Stomach (tissue), 9 donors: ENCODE measurements around the gene ALX4. TPM values are rescaled to one million over a fixed set of nuclear protein-coding genes. Genes with fewer than 3 reads are reported as not detected.

Experiments used
- DNase-seq, 2 donors: peaks; one replicate each; pipeline versions ENCODE4 v3.0.0 to v3.0.0-alpha.2; 2013 to 2019
- H3K27ac ChIP-seq, 5 donors: fragments of 200-600 bp in 4 of 5; sonication (generic) in 4 of 5; one replicate each; pipeline ENCODE4 v1.5.1; 2013 to 2019; ENCODE audit warnings: mild to moderate bottlenecking in 1 of 5, moderate library complexity in 1 of 5
- H3K27me3 ChIP-seq, 3 donors: fragments of 200-600 bp; sonication (generic); one replicate each; pipeline ENCODE4 v1.5.1; 2017 to 2019; ENCODE audit warnings: mixed run types in 1 of 3
- H3K36me3 ChIP-seq, 4 donors: fragments of 200-600 bp; sonication (generic); 1 replicate in 3 of 4; 2 replicates in 1 of 4; pipeline ENCODE4 v1.5.1; 2016 to 2019
- H3K4me1 ChIP-seq, 4 donors: fragments of 200-600 bp; sonication (generic); one replicate each; pipeline ENCODE4 v1.5.1; 2016 to 2019
- H3K4me3 ChIP-seq, 4 donors: fragments of 200-600 bp; sonication (generic) in 3 of 4; one replicate each; pipeline ENCODE4 v1.5.1; 2016 to 2019; ENCODE audit warnings: mild to moderate bottlenecking in 1 of 4
- H3K9me3 ChIP-seq, 4 donors: fragments of 200-600 bp; sonication (generic); one replicate each; pipeline ENCODE4 v1.5.1; 2016 to 2019
- CTCF ChIP-seq, 7 experiments: fragments of 450-650 bp in 4 of 7; fragments of 200-600 bp in 3 of 7; sonication (generic) in 3 of 7; IDR thresholded peaks; one replicate each; pipeline ENCODE4 v1.5.1; 2016 to 2019; ENCODE audit warnings: antibody characterized with exemption in 7 of 7, control low read depth in 2 of 7, mild to moderate bottlenecking in 1 of 7
- EP300 ChIP-seq: sonication (generic); formaldehyde crosslinking; IDR thresholded peaks from one replicate; pipeline ENCODE4 v1.6.1; 2017; ENCODE audit warnings: antibody characterized with exemption
- POLR2A ChIP-seq, 4 donors: fragments of 450-650 bp; IDR thresholded peaks; one replicate each; pipeline ENCODE4 v1.6.1; 2016; ENCODE audit warnings: antibody characterized with exemption in 4 of 4, control low read depth in 2 of 4, mild to moderate bottlenecking in 1 of 4, moderate library complexity in 1 of 4
- POLR2AphosphoS5 ChIP-seq, 3 donors: sonication (generic); formaldehyde crosslinking; IDR thresholded peaks; one replicate each; pipeline ENCODE4 v1.6.1; 2016; ENCODE audit warnings: antibody characterized with exemption in 3 of 3
- WGBS, 5 donors: extraction: QIAGEN DNeasy Blood & Tissue Kit in 3 of 5; methylation state at CpG; one replicate each; pipeline versions ENCODE4 v1.1.5 to v1.1.7; 2013 to 2018; 5-methylcytosine and 5-hydroxymethylcytosine counted together
- intact Hi-C: fragments of 100-400 bp; cut with DNase I; formaldehyde crosslinking; loops from one replicate; pipeline ENCODE4 v1.15.1; 2023; ENCODE audit warnings: low total_unique reads
- polyA plus RNA-seq, 3 donors: library from polyadenylated mRNA; stranded (reverse); fragments of 200-250 nt; gene quantifications; one replicate each; pipeline ENCODE4 v1.2.3, GENCODE V29; 2013
- total RNA-seq, 5 donors: library from RNA; depleted of rRNA; stranded (reverse); fragments of >200 nt; gene quantifications; one replicate each; pipeline versions ENCODE4 v1.1.0 to v1.2.3, GENCODE V29; 2014 to 2016
- donor health status: healthy with polysubstance abuse.
- donor health status: Bipolar disorder and iron deficiency.
- donor health status: healthy.

Gene ALX4
- total and polyA plus RNA-seq, 8 donors: not detected

- Histone ChIP-seq H3K4me1 (no peaks in the 10 kb centered on the region), H3K4me3 (no peak overlapping the region), H3K27me3 (peaks cover 0 to 11% (median 0%) of the 10 kb centered on the region in 3 donors), H3K36me3 (no peaks in the 10 kb centered on the region), H3K9me3 (no peaks in the 10 kb centered on the region), H3K27ac (no peak overlapping the region)
- TF ChIP-seq CTCF (IDR thresholded peaks at IDR 0.05) (no peak), POLR2AphosphoS5 (IDR thresholded peaks at IDR 0.05) (no peak), EP300 (no peak), POLR2A (IDR thresholded peaks at IDR 0.05) (no peak)
- WGBS, 5 donors: 84 to 88% (median 85%) methylated on average over 18 to 20 of the region's 20 CpGs
- peak in 1 of 2 donors; percentile 32 for DNase-seq
- intact Hi-C loops: no loop called here
Observed at GRCh38 chr11:44270403-44271273, 39.3 kb downstream of the ALX4 start.

- intact Hi-C loops: no loop called here
- Histone ChIP-seq H3K36me3 (no peaks in the 10 kb centered on the region), H3K4me3 (no peak overlapping the region), H3K4me1 (no peaks in the 10 kb centered on the region), H3K9me3 (no peaks in the 10 kb centered on the region), H3K27me3 (peaks cover 0 to 14% (median 0%) of the 10 kb centered on the region in 3 donors), H3K27ac (no peak overlapping the region)
- DNase-seq: peak in 1 of 2 donors; percentile 53
- WGBS, 5 donors: 62 to 75% (median 72%) methylated on average over 17 of the region's 17 CpGs
- TF ChIP-seq POLR2A (IDR thresholded peaks at IDR 0.05) (no peak), EP300 (no peak), CTCF (IDR thresholded peaks at IDR 0.05) (no peak), POLR2AphosphoS5 (IDR thresholded peaks at IDR 0.05) (no peak)
Observed at GRCh38 chr11:44269369-44270351, 40.3 kb downstream of the ALX4 start.

GRCh38 chr11:44268614-44269080 lies 41.3 kb downstream of the ALX4 start:
- no peak for DNase-seq
- intact Hi-C loops: no loop called here
- TF ChIP-seq POLR2AphosphoS5 (IDR thresholded peaks at IDR 0.05) (no peak), POLR2A (IDR thresholded peaks at IDR 0.05) (no peak), EP300 (no peak), CTCF (IDR thresholded peaks at IDR 0.05) (no peak)
- no peaks in the 10 kb centered on the region for H3K9me3 ChIP-seq
- H3K4me3 ChIP-seq: no peak overlapping the region
- H3K27ac ChIP-seq: no peak overlapping the region
- H3K27me3 ChIP-seq: peaks cover 0 to 22% (median 0%) of the 10 kb centered on the region in 3 donors
- H3K4me1 ChIP-seq: no peaks in the 10 kb centered on the region
- H3K36me3 ChIP-seq: no peaks in the 10 kb centered on the region
- WGBS, 5 donors: 78 to 90% (median 87%) methylated on average over 5 of the region's 5 CpGs
